GM19193 (cell line): Measurements from ENCODE around the gene CD28.

Experiments used
- POLR2A ChIP-seq: IDR thresholded peaks from 4 replicates; pipeline ENCODE4 v1.6.1; 2011; ENCODE audit not compliant: insufficient read depth, insufficient read length; ENCODE audit errors: extremely low read depth

The CD28 gene

DNA sequence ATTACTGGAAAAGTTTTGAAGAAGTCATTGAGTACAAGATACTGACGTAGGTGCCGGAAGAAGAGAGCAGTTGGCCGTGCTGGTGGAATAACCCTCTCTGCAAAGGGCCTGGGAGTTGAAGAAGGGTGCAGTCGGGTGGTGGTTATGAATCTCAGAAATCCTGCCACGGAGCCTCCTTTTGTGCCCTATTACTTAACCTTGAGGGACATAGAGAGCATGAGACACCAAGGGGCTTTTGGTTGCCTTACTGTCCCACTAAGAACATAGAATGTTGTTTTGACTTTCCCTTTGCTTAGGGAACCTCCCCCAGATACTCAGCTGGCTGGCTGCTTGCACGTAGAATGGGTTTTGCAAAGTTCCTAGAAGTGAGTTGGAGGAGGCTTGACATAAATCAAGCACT is 1.3 kb upstream of the CD28 start:
- no peak for TF ChIP-seq POLR2A

DNA sequence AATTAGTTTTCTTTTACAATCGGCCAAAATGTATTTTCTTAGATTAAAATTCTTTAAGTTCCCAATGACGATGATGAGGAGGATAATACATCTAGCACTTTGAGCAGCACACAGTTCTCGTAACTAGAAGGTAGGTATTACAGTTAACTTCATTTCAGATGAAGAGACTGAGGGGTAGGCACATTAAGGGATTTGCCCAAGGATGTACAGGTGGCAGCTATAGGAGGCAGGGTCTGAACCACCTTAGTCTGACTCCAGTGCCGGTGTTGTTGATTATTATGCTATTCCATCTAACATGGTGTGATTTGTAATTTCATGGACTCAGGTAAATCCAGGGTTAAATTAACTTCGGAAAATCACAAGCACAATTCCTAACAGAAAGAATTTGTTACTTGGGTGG is 1.1 kb downstream of the CD28 start:
- no peak for TF ChIP-seq POLR2A

- TF ChIP-seq POLR2A: no peak
Observed at GRCh38 chr2:203708846-203709396, 2.5 kb downstream of the CD28 start.

DNA sequence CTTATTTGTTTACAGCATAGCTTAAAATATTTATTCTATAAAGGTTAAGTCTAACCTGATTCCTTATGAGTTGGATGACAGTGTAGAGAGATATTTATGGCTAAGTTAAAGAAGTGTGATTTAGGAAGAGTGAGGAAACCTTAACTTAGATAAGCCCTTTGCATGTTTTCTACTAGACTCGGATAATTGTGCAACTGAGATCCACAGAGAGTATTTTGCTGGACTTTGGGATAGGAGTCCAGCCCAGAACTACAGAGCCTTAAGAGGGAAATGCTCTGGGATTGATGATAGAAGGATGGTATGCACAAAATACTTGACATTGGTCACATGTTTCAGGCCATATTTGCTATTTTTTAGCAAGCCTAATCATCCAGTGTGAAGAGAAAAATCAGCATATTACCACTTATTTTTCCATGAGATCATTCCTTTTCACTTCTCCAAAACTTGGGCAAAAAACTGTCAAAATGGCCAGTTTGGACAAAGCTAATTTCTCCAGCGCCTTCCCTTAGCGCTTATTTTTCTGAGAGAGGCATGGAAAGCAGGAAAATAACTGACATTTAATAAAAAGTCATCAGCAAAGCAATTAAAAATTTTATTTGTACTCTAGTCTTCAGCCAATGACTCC is 3.1 kb downstream of the CD28 start:
- no peak for TF ChIP-seq POLR2A

DNA sequence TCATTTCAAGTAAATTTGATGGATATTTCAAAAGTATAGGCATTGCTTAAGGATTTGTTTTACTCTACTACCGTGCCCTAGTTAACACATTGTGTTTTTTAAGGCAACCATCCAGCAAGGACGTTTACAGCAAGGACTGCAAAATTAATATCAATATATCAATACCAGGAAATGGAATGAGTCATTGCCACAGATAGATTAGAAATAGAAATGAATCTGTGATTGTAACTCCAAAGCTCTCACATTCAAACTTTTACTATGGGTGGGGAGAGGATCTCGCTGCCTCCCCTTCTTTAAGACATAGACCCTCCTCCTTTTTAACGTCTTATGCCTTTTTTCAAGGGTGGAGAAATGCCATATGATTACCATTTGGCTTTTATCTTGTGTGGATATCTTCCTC is 3.8 kb downstream of the CD28 start:
- no peak for TF ChIP-seq POLR2A

- no peak for TF ChIP-seq POLR2A
Observed at GRCh38 chr2:203710952-203711351, 4.5 kb downstream of the CD28 start.

DNA sequence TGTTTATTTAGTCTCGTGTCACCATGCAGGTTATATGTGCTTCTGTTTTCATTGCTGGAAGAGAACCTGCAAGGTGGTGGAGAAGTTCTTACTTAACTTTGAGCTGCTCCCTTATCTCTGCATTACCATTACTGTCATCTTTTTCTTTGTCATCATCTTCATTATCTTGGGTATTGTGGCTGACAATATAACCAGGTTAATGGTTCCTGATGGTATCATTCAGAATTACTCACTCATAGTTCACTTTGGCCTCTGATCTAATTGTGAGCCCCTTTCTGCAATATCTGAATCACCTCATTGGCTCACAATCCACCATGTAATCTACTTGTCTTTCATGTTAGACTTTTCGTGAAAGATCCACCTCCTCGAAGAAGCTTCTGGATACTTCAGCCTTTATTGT is 5.0 kb downstream of the CD28 start:
- TF ChIP-seq POLR2A: no peak

- TF ChIP-seq POLR2A: no peak
Observed at GRCh38 chr2:203713381-203713780, 6.9 kb downstream of the CD28 start.

- TF ChIP-seq POLR2A: no peak
Observed at GRCh38 chr2:203714112-203714511, 7.7 kb downstream of the CD28 start.

GRCh38 chr2:203715744-203716143 is 9.3 kb downstream of the CD28 start:
- no peak for TF ChIP-seq POLR2A

DNA sequence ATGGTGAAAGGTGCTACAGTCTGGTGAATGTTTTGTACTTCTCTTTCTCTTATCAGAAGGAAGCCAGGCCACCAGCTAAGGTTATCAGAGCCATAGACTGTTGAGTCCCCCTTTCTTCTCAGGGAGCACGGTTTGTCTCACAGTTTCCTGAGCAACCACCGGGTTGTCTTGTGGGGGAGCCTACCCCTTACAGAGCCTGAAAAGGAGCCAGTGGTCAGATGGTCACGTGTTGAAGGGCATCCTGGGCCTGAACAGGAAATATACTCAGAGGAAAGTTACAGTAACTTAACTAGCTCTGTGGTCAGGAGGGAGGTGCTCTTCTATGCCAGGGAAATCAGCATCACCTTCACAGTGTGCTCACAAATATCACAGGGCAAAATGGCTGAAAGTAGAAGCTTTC is 11.6 kb downstream of the CD28 start:
- no peak for TF ChIP-seq POLR2A

DNA sequence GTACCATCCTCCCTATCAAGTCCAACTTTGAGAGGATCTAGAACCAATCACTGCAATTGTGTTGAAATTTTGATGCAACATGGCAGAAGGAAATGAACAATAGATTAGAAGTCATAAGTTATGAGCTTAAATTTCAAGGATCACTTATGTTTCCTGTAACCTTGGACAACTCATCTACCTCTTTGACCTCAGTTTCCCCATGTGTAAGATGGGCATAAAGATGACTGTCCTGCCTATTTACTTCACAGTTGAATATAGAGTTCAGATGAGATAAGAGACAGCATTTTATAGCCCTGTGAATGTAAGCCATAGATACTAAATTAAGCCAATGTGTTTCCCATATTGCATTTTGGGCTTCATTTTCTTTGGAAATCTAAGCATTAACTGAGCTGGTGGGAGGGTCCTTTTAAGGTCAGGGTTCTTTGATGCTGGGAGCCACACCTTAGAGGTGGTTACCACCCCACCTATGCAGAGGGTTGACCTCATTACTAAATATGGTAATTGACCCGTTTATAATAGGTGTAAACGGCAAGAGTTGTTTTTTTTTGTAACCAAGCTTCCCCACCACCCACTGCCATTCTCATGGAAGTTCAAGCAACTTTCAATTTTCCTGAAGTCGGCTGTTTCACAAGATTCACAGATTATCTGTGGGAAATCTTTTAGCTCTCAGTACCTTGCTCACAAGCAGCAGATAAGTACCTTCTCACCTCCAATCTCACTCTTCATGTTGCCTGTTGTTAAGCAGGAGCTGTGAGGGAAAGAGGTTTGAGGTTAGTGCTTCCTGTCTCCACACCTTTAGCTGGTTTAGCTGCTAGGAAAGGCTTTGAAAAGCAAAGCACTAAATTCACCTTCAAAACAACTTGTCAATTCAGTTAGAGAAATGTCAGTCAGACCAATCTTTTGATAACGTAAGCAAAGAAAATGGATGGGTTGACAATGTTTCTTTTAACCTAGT is 13.3 kb downstream of the CD28 start:
- TF ChIP-seq POLR2A: no peak

GRCh38 chr2:203720915-203721672 is 14.7 kb downstream of the CD28 start:
- TF ChIP-seq POLR2A: no peak

- no peak for TF ChIP-seq POLR2A
Observed at GRCh38 chr2:203721781-203722300, 15.4 kb downstream of the CD28 start.

GRCh38 chr2:203722411-203722810 is 16.0 kb downstream of the CD28 start:
- no peak for TF ChIP-seq POLR2A
